Ovary (tissue), 9 donors: ENCODE results near the gene ST8SIA4. TPM values are rescaled to one million over a fixed set of nuclear protein-coding genes. Genes with fewer than 3 reads are reported as not detected.

Experiments used
- DNase-seq, 5 donors: peaks; one replicate each; pipeline ENCODE4 v3.0.0-alpha.2; 2019 to 2020
- H3K27ac ChIP-seq, 2 donors: fragments of 200-600 bp; one replicate each; pipeline versions ENCODE4 v1.5.1 to v1.8.0; 2019 to 2022
- H3K27me3 ChIP-seq: fragments of 200-600 bp; one replicate; pipeline ENCODE4 v1.8.0; 2022
- H3K36me3 ChIP-seq: fragments of 200-600 bp; sonication (generic); one replicate; pipeline ENCODE4 v1.5.1; 2019
- H3K4me1 ChIP-seq: one replicate; pipeline ENCODE4 v1.8.1; 2013; ENCODE audit warnings: mild to moderate bottlenecking, moderate library complexity; ENCODE audit not compliant: insufficient read depth
- H3K4me3 ChIP-seq: fragments of 200-600 bp; sonication (generic); one replicate; pipeline ENCODE4 v1.5.1; 2017
- H3K9me3 ChIP-seq, 2 donors: fragments of 200-600 bp in 1 of 2; sonication (generic) in 1 of 2; one replicate each; pipeline versions ENCODE4 v1.5.1 to v1.8.1; 2013 to 2019; ENCODE audit warnings: mild to moderate bottlenecking in 1 of 2, moderate library complexity in 1 of 2
- CTCF ChIP-seq, 3 donors: fragments of 450-650 bp in 2 of 3; fragments of 200-600 bp in 1 of 3; IDR thresholded peaks; one replicate each; pipeline versions ENCODE4 v1.5.1 to v1.8.0; 2016 to 2022; ENCODE audit warnings: antibody characterized with exemption in 3 of 3, mild to moderate bottlenecking in 1 of 3
- EP300 ChIP-seq: sonication (generic); formaldehyde crosslinking; IDR thresholded peaks from one replicate; pipeline ENCODE4 v1.6.1; 2017; ENCODE audit warnings: antibody characterized with exemption
- POLR2A ChIP-seq: fragments of 450-650 bp; IDR thresholded peaks from one replicate; pipeline ENCODE4 v1.6.1; 2017; ENCODE audit warnings: antibody characterized with exemption, mild to moderate bottlenecking, moderate library complexity
- WGBS, 3 donors: extraction: QIAGEN DNeasy Blood & Tissue Kit in 1 of 3; methylation state at CpG; one replicate each; pipeline versions ENCODE4 v1.1.5 to v1.1.7; 2013 to 2017; 5-methylcytosine and 5-hydroxymethylcytosine counted together
- intact Hi-C, 4 donors: fragments of 100-400 bp; cut with DNase I; formaldehyde crosslinking; loops; one replicate each; pipeline versions ENCODE4 v1.11.0 to v1.15.1; 2022 to 2023
- polyA plus RNA-seq, 2 donors: library from polyadenylated mRNA; stranded (reverse); fragments of 200-250 nt in 1 of 2; fragments of 350-450 nt in 1 of 2; fragmentation: Illumina TruSeq in 1 of 2; extraction: RNeasy Lipid Tissue Mini Kit (QIAGEN cat#74804) in 1 of 2; gene quantifications; one replicate each; pipeline ENCODE4 v1.2.3, GENCODE V29; 2013 to 2014
- total RNA-seq, 7 donors: library from RNA; depleted of rRNA in 2 of 7; stranded (reverse); fragments of >200 nt in 2 of 7; fragmentation: NEBNext Ultra II Directional in 3 of 7; extraction: Animal tissue kit (Norgen Biotek cat#: 25700) in 3 of 7; gene quantifications; one replicate each; pipeline versions ENCODE4 v1.1.0 to v1.2.4, GENCODE V29; 2016 to 2023
- donor health status: DM: no; HTN: no; CAD: no; lungs with moderate emphysema.
- donor health status: DM: no; HTN: no; CAD: no.
- donor health status: Bipolar disorder and iron deficiency.
- donor health status: DM: yes; HTN: yes; CAD: no.
- donor health status: DM: no; HTN: no; CAD: no.
- donor health status: DM: yes; HTN: yes; CAD: no.

Gene ST8SIA4
- total and polyA plus RNA-seq, 9 donors, result 0.61 to 3.5 (median 1.9) TPM

- Histone ChIP-seq H3K36me3 (no peaks in the 10 kb centered on the region), H3K27me3 (no peaks in the 10 kb centered on the region), H3K4me3 (no peak overlapping the region), H3K27ac (no peak overlapping the region), H3K9me3 (no peaks in the 10 kb centered on the region), H3K4me1 (no peaks in the 10 kb centered on the region)
- WGBS, 3 donors, result 93 to 98% (median 96%) methylated on average over 2 of the region's 2 CpGs
- intact Hi-C loops, result no loop called here
- no peak for TF ChIP-seq POLR2A
- TF ChIP-seq EP300, result no peak
- no peak for TF ChIP-seq CTCF (IDR thresholded peaks at IDR 0.05)
- DNase-seq, result no peak
Observed at GRCh38 chr5:100863739-100864138, 39.3 kb downstream of the ST8SIA4 start.

GRCh38 chr5:100861148-100861547, 41.9 kb downstream of the ST8SIA4 start:
- no peak overlapping the region for H3K27ac ChIP-seq

GRCh38 chr5:100860407-100860806, 42.7 kb downstream of the ST8SIA4 start:
- no peaks in the 10 kb centered on the region for H3K36me3 ChIP-seq
- H3K27ac ChIP-seq, result no peak overlapping the region
- H3K4me1 ChIP-seq, result no peaks in the 10 kb centered on the region
- no peak for DNase-seq
- TF ChIP-seq EP300 (no peak), CTCF (IDR thresholded peaks at IDR 0.05) (no peak), POLR2A (no peak)
- intact Hi-C loops, result no loop called here
- no peak overlapping the region for H3K4me3 ChIP-seq
- WGBS, 3 donors, result 86 to 95% (median 89%) methylated on average over 1 of the region's 1 CpG
- H3K27me3 ChIP-seq, result no peaks in the 10 kb centered on the region
- no peaks in the 10 kb centered on the region for H3K9me3 ChIP-seq

More at GRCh38 chr5:100861148-100861547, 41.9 kb downstream of the ST8SIA4 start:
- Histone ChIP-seq H3K9me3 (no peaks in the 10 kb centered on the region), H3K4me3 (no peak overlapping the region), H3K36me3 (no peaks in the 10 kb centered on the region), H3K4me1 (no peaks in the 10 kb centered on the region), H3K27me3 (no peaks in the 10 kb centered on the region)
- TF ChIP-seq EP300, result no peak
- no peak for TF ChIP-seq POLR2A
- TF ChIP-seq CTCF (IDR thresholded peaks at IDR 0.05), result no peak
- WGBS, 3 donors, result 86 to 94% (median 86%) methylated on average over 3 of the region's 3 CpGs
- DNase-seq, result no peak
- intact Hi-C loops, result no loop called here

GRCh38 chr5:100858987-100859545, 44.0 kb downstream of the ST8SIA4 start:
- Histone ChIP-seq H3K4me1 (no peaks in the 10 kb centered on the region), H3K27ac (no peak overlapping the region), H3K27me3 (no peaks in the 10 kb centered on the region), H3K36me3 (no peaks in the 10 kb centered on the region), H3K9me3 (no peaks in the 10 kb centered on the region), H3K4me3 (no peak overlapping the region)
- TF ChIP-seq EP300, result no peak
- no peak for TF ChIP-seq CTCF (IDR thresholded peaks at IDR 0.05)
- no peak for TF ChIP-seq POLR2A
- intact Hi-C loops, result no loop called here
- no peak for DNase-seq
- WGBS, 3 donors, result 69 to 84% (median 69%) methylated on average over 1 of the region's 1 CpG
